Measurements from ENCODE around the gene ITGAD. TPM values are rescaled to one million over a fixed set of nuclear protein-coding genes. Genes with fewer than 3 reads are reported as not detected.

ITGAD gene
- total and polyA plus RNA-seq, 2 of the 4 experiments (the other 2 are of a cell fraction) = not detected

DNA sequence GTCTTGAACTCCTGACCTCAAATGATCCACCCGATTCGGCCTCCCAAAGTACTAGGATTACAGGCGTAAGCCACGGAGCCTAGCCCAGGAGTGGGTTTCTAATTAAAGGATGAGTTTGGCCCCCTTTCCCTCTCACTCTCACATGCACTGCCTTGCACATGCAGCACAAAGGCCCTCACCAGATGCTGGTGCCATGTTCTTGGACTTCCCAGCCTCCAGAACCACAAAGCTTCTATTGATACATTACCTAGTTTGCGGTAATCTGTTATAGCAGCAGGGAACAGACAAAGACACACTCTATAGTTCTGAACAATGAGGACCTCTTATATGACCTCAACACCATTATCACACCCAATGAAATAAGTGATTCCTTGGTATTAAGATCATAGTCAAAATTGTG, 17.9 kb upstream of the ITGAD start:
- no TSS peak for BruUV-seq (replicated peaks)
- POLR2A ChIA-PET (ENCODE audit: unreplicated experiment) = no interaction called here

More for the DNA sequence above, 17.9 kb upstream of the ITGAD start:
- Histone ChIP-seq H4K20me1 (ENCODE audit: insufficient read depth, low read length) (no peaks in the 10 kb centered on the region), H3K9me3 (ENCODE audit: control insufficient read depth, insufficient read depth, low read length) (no peaks in the 10 kb centered on the region), H3K23ac (ENCODE audit: low read depth, low read length) (no peak overlapping the region), H3K9ac (ENCODE audit: low read depth, low read length) (no peak overlapping the region), H3K9me1 (ENCODE audit: insufficient read depth, low read length) (no peaks in the 10 kb centered on the region), H3K14ac (replicated peaks; ENCODE audit: low read depth, low read length) (no peak overlapping the region), H3K27me3 (ENCODE audit: control insufficient read depth, insufficient read depth, low read length) (peaks cover 5% of the 10 kb centered on the region), H3K27ac (ENCODE audit: insufficient read depth, low read length) (no peak overlapping the region), H3K56ac (ENCODE audit: extremely low read depth, insufficient read depth, low read length) (no peak overlapping the region), H4K91ac (ENCODE audit: insufficient read depth, low read depth, low read length) (no peak overlapping the region), H3K79me1 (ENCODE audit: low read depth in 1 of 2, low read length in 2 of 2) (no peaks in the 10 kb centered on the region), H2AK5ac (ENCODE audit: low read depth, low read length) (no peak overlapping the region), H2BK20ac (ENCODE audit: low read depth, low read length) (no peak overlapping the region), H4K8ac (ENCODE audit: low read depth in 2 of 2, low read length in 2 of 2) (no peak overlapping the region), H2BK120ac (ENCODE audit: low read depth, low read length) (no peak overlapping the region), H3K18ac (ENCODE audit: low read depth, low read length) (no peak overlapping the region), H2AK9ac (replicated peaks; ENCODE audit: low read depth, low read length, poor library complexity) (no peak overlapping the region), H3K4me1 (ENCODE audit: control insufficient read depth, insufficient read depth, low read length) (no peaks in the 10 kb centered on the region), H4K5ac (ENCODE audit: low read depth, low read length) (no peak overlapping the region), H3K4me3 (ENCODE audit: insufficient read depth, low read depth, low read length) (no peak overlapping the region), H3K4ac (ENCODE audit: low read depth, low read length) (no peak overlapping the region), H3K4me2 (ENCODE audit: low read depth, low read length) (no peak overlapping the region), H2AFZ (replicated peaks; ENCODE audit: low read length, poor library complexity) (no peak overlapping the region), H3K36me3 (ENCODE audit: control insufficient read depth, insufficient read depth, low read length) (no peaks in the 10 kb centered on the region), H2BK15ac (ENCODE audit: low read depth, low read length) (no peak overlapping the region), H2BK5ac (ENCODE audit: low read depth, low read length, poor library complexity, severe bottlenecking) (no peak overlapping the region)
- ATAC-seq (ENCODE audit: low read depth) (no peak), DNase-seq (no peak)
- intact Hi-C loops (cut with micrococcal nuclease) = no loop called here
- CTCF ChIA-PET = no interaction called here
- in situ Hi-C loops (cut with MboI; ENCODE audit: low sequenced_read_pairs) = no loop called here
- TF ChIP-seq, protein P1, sequence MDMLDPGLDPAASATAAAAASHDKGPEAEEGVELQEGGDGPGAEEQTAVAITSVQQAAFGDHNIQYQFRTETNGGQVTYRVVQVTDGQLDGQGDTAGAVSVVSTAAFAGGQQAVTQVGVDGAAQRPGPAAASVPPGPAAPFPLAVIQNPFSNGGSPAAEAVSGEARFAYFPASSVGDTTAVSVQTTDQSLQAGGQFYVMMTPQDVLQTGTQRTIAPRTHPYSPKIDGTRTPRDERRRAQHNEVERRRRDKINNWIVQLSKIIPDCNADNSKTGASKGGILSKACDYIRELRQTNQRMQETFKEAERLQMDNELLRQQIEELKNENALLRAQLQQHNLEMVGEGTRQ (IDR thresholded peaks at IDR 0.05; ENCODE audit: low read depth, low read length) = no peak
- TF ChIP-seq BHLHE40 (IDR thresholded peaks at IDR 0.05; ENCODE audit: low read depth, low read length) (no peak), MAFK (IDR thresholded peaks at IDR 0.05; ENCODE audit: low read depth, low read length) (no peak), MAZ (IDR thresholded peaks at IDR 0.05; ENCODE audit: borderline replicate concordance, low read depth, low read length) (no peak), RCOR1 (IDR thresholded peaks at IDR 0.05; ENCODE audit: insufficient replicate concordance, low read length) (no peak), FOS (IDR thresholded peaks at IDR 0.05; ENCODE audit: low read depth, low read length) (no peak), NFE2L2 (IDR thresholded peaks at IDR 0.05; ENCODE audit: low read depth, low read length) (no peak), RFX5 (IDR thresholded peaks at IDR 0.05; ENCODE audit: low read depth, low read length) (no peak), CHD1 (IDR thresholded peaks at IDR 0.05; ENCODE audit: low read depth, low read length) (no peak)
- TF ChIP-seq, protein P2, sequence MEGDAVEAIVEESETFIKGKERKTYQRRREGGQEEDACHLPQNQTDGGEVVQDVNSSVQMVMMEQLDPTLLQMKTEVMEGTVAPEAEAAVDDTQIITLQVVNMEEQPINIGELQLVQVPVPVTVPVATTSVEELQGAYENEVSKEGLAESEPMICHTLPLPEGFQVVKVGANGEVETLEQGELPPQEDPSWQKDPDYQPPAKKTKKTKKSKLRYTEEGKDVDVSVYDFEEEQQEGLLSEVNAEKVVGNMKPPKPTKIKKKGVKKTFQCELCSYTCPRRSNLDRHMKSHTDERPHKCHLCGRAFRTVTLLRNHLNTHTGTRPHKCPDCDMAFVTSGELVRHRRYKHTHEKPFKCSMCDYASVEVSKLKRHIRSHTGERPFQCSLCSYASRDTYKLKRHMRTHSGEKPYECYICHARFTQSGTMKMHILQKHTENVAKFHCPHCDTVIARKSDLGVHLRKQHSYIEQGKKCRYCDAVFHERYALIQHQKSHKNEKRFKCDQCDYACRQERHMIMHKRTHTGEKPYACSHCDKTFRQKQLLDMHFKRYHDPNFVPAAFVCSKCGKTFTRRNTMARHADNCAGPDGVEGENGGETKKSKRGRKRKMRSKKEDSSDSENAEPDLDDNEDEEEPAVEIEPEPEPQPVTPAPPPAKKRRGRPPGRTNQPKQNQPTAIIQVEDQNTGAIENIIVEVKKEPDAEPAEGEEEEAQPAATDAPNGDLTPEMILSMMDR (conservative IDR thresholded peaks at IDR 0.05; ENCODE audit: low read depth, low read length) = no peak
- dilution Hi-C loops (cut with HindIII; ENCODE audit: low sequenced_read_pairs, unreplicated experiment) = no loop called here
- no CpG with 5 or more reads among the region's 5 CpGs for WGBS, 2 experiments (ENCODE audit: extremely low coverage in 2 of 2, insufficient read length in 1 of 2)
